Activated T-cell treated with anti-CD3 and anti-CD28 coated beads, Interleukin-2, amount 50 U/mL, for 24 hours (primary cell): ENCODE measurements around the gene MYO10.
"Not testable (repeated sequence)": the region's sequence is repeated elsewhere in the genome, so short reads cannot be mapped to it uniquely, and the experiment has no call there.

Experiments used
- DNase-seq: peaks from one replicate; pipeline ENCODE4 v3.0.0-alpha.2; 2020
- H3K27ac Mint-ChIP-seq: 2 replicates; pipeline ENCODE4 v1.8.0; 2020; ENCODE audit warnings: mild to moderate bottlenecking, mixed read lengths
- H3K27me3 Mint-ChIP-seq: 2 replicates; pipeline ENCODE4 v1.8.0; 2020; ENCODE audit warnings: mixed read lengths
- H3K36me3 Mint-ChIP-seq: 2 replicates; pipeline ENCODE4 v1.8.0; 2020; ENCODE audit warnings: low read depth, mixed read lengths
- H3K4me1 Mint-ChIP-seq: 2 replicates; pipeline ENCODE4 v1.8.0; 2020; ENCODE audit warnings: low read depth, mixed read lengths
- H3K4me3 Mint-ChIP-seq: 2 replicates; pipeline ENCODE4 v1.8.0; 2020; ENCODE audit warnings: mild to moderate bottlenecking, moderate library complexity, mixed read lengths
- H3K9me3 Mint-ChIP-seq: 2 replicates; pipeline ENCODE4 v1.8.0; 2020; ENCODE audit warnings: mixed read lengths

MYO10 gene

GRCh38 chr5:16879191-16879590 is 56.9 kb downstream of the MYO10 start:
- no peaks in the 10 kb centered on the region for H3K36me3 Mint-ChIP-seq
- no peak for DNase-seq
- H3K27me3 Mint-ChIP-seq: peaks cover 3% of the 10 kb centered on the region
- H3K4me3 Mint-ChIP-seq: no peak overlapping the region
- no peaks in the 10 kb centered on the region for H3K4me1 Mint-ChIP-seq
- H3K27ac Mint-ChIP-seq: no peak overlapping the region
- no peaks in the 10 kb centered on the region for H3K9me3 Mint-ChIP-seq

- no peaks in the 10 kb centered on the region for H3K36me3 Mint-ChIP-seq
- H3K4me1 Mint-ChIP-seq: no peaks in the 10 kb centered on the region
- no peak overlapping the region for H3K4me3 Mint-ChIP-seq
- H3K27me3 Mint-ChIP-seq: no peaks in the 10 kb centered on the region
- no peaks in the 10 kb centered on the region for H3K9me3 Mint-ChIP-seq
- no peak for DNase-seq
- H3K27ac Mint-ChIP-seq: no peak overlapping the region
Measured at GRCh38 chr5:16877267-16877935, 58.7 kb downstream of the MYO10 start.

GRCh38 chr5:16874424-16874823 is 61.7 kb downstream of the MYO10 start:
- DNase-seq, H3K36me3 Mint-ChIP-seq, H3K27ac Mint-ChIP-seq, H3K9me3 Mint-ChIP-seq, H3K4me1 Mint-ChIP-seq, H3K27me3 Mint-ChIP-seq, H3K4me3 Mint-ChIP-seq: not testable (repeated sequence)

GRCh38 chr5:16871746-16872339 is 64.2 kb downstream of the MYO10 start:
- peaks cover 3% of the 10 kb centered on the region for H3K9me3 Mint-ChIP-seq
- H3K36me3 Mint-ChIP-seq: no peaks in the 10 kb centered on the region
- DNase-seq: no peak
- H3K4me3 Mint-ChIP-seq: no peak overlapping the region
- H3K27ac Mint-ChIP-seq: no peak overlapping the region
- H3K27me3 Mint-ChIP-seq: no peaks in the 10 kb centered on the region
- H3K4me1 Mint-ChIP-seq: no peaks in the 10 kb centered on the region

- H3K4me1 Mint-ChIP-seq: no peaks in the 10 kb centered on the region
- H3K27ac Mint-ChIP-seq: no peak overlapping the region
- H3K4me3 Mint-ChIP-seq: no peak overlapping the region
- peaks cover 3% of the 10 kb centered on the region for H3K9me3 Mint-ChIP-seq
- H3K27me3 Mint-ChIP-seq: no peaks in the 10 kb centered on the region
- no peaks in the 10 kb centered on the region for H3K36me3 Mint-ChIP-seq
- DNase-seq: no peak
Measured at GRCh38 chr5:16870878-16871277, 65.2 kb downstream of the MYO10 start.

GRCh38 chr5:16869821-16870796 is 66.0 kb downstream of the MYO10 start:
- Mint-ChIP-seq H3K36me3 (no peaks in the 10 kb centered on the region), H3K4me3 (no peak overlapping the region), H3K4me1 (no peaks in the 10 kb centered on the region), H3K9me3 (peaks cover 3% of the 10 kb centered on the region), H3K27me3 (no peaks in the 10 kb centered on the region), H3K27ac (no peak overlapping the region)
- no peak for DNase-seq

GRCh38 chr5:16867577-16867953 is 68.5 kb downstream of the MYO10 start:
- DNase-seq: no peak
- Mint-ChIP-seq H3K36me3 (no peaks in the 10 kb centered on the region), H3K4me1 (no peaks in the 10 kb centered on the region), H3K27ac (no peak overlapping the region), H3K27me3 (no peaks in the 10 kb centered on the region), H3K9me3 (peaks cover 3% of the 10 kb centered on the region), H3K4me3 (no peak overlapping the region)

GRCh38 chr5:16866795-16867576 is 69.1 kb downstream of the MYO10 start:
- H3K9me3 Mint-ChIP-seq: peaks cover 3% of the 10 kb centered on the region
- no peak overlapping the region for H3K27ac Mint-ChIP-seq
- H3K36me3 Mint-ChIP-seq: no peaks in the 10 kb centered on the region
- no peak overlapping the region for H3K4me3 Mint-ChIP-seq
- no peak for DNase-seq
- H3K27me3 Mint-ChIP-seq: no peaks in the 10 kb centered on the region
- H3K4me1 Mint-ChIP-seq: no peaks in the 10 kb centered on the region

- Mint-ChIP-seq H3K9me3 (no peaks in the 10 kb centered on the region), H3K4me1 (no peaks in the 10 kb centered on the region), H3K4me3 (no peak overlapping the region), H3K36me3 (no peaks in the 10 kb centered on the region), H3K27me3 (no peaks in the 10 kb centered on the region), H3K27ac (no peak overlapping the region)
- no peak for DNase-seq
Measured at GRCh38 chr5:16866273-16866672, 69.8 kb downstream of the MYO10 start.

GRCh38 chr5:16865151-16865550 is 70.9 kb downstream of the MYO10 start:
- no peaks in the 10 kb centered on the region for H3K4me1 Mint-ChIP-seq
- H3K27ac Mint-ChIP-seq: no peak overlapping the region
- no peaks in the 10 kb centered on the region for H3K36me3 Mint-ChIP-seq
- H3K4me3 Mint-ChIP-seq: no peak overlapping the region
- no peaks in the 10 kb centered on the region for H3K27me3 Mint-ChIP-seq
- no peaks in the 10 kb centered on the region for H3K9me3 Mint-ChIP-seq
- DNase-seq: no peak

GRCh38 chr5:16864631-16865131 is 71.4 kb downstream of the MYO10 start:
- H3K36me3 Mint-ChIP-seq: no peaks in the 10 kb centered on the region

GRCh38 chr5:16863469-16863946 is 72.6 kb downstream of the MYO10 start:
- H3K36me3 Mint-ChIP-seq: no peaks in the 10 kb centered on the region
- no peak for DNase-seq
- H3K27me3 Mint-ChIP-seq: no peaks in the 10 kb centered on the region
- H3K4me1 Mint-ChIP-seq: peaks cover 2% of the 10 kb centered on the region
- H3K4me3 Mint-ChIP-seq: no peak overlapping the region
- H3K9me3 Mint-ChIP-seq: no peaks in the 10 kb centered on the region
- no peak overlapping the region for H3K27ac Mint-ChIP-seq

More at GRCh38 chr5:16864631-16865131, 71.4 kb downstream of the MYO10 start:
- Mint-ChIP-seq H3K4me3 (no peak overlapping the region), H3K9me3 (no peaks in the 10 kb centered on the region), H3K27ac (no peak overlapping the region), H3K27me3 (no peaks in the 10 kb centered on the region), H3K4me1 (peaks cover 2% of the 10 kb centered on the region)
- no peak for DNase-seq

GRCh38 chr5:16862777-16863176 is 73.3 kb downstream of the MYO10 start:
- H3K4me3 Mint-ChIP-seq: no peak overlapping the region
- no peak overlapping the region for H3K27ac Mint-ChIP-seq
- H3K36me3 Mint-ChIP-seq: no peaks in the 10 kb centered on the region
- no peak for DNase-seq
- H3K27me3 Mint-ChIP-seq: no peaks in the 10 kb centered on the region
- H3K4me1 Mint-ChIP-seq: peaks cover 2% of the 10 kb centered on the region
- no peaks in the 10 kb centered on the region for H3K9me3 Mint-ChIP-seq

- Mint-ChIP-seq H3K36me3 (no peaks in the 10 kb centered on the region), H3K27me3 (no peaks in the 10 kb centered on the region), H3K27ac (no peak overlapping the region), H3K4me1 (peaks cover 2% of the 10 kb centered on the region), H3K4me3 (no peak overlapping the region), H3K9me3 (no peaks in the 10 kb centered on the region)
- DNase-seq: no peak
Measured at GRCh38 chr5:16859346-16859745, 76.7 kb downstream of the MYO10 start.
